GM12874 (cell line): Measurements from ENCODE around the gene BASP1.

Source experiments
- CTCF ChIP-seq: IDR thresholded peaks from 2 replicates; pipeline ENCODE4 v1.5.1; 2011; ENCODE audit warnings: low read depth, mild to moderate bottlenecking, control low read depth, low read length, moderate library complexity; ENCODE audit not compliant: insufficient read depth

The BASP1 gene

GRCh38 chr5:17227868-17228267, 10.4 kb downstream of the BASP1 start:
- no peak for TF ChIP-seq CTCF

- no peak for TF ChIP-seq CTCF
Observed at GRCh38 chr5:17228821-17229291, 11.4 kb downstream of the BASP1 start.

- TF ChIP-seq CTCF, result no peak
Observed at GRCh38 chr5:17229313-17229712, 11.9 kb downstream of the BASP1 start.

- no peak for TF ChIP-seq CTCF
Observed at GRCh38 chr5:17230191-17230590, 12.8 kb downstream of the BASP1 start.

GRCh38 chr5:17230808-17231525, 13.5 kb downstream of the BASP1 start:
- TF ChIP-seq CTCF, result no peak

GRCh38 chr5:17232405-17232804, 15.0 kb downstream of the BASP1 start:
- no peak for TF ChIP-seq CTCF

- TF ChIP-seq CTCF, result no peak
Observed at GRCh38 chr5:17233488-17233887, 16.1 kb downstream of the BASP1 start.
